SU-DHL-6 (cell line): Measurements from ENCODE around the gene PTPRG.

Source experiments
- EZH2phosphoT487 ChIP-seq: fragments of 200-600 bp; sonication (generic), shearing (Covaris generic); conservative IDR thresholded peaks from 2 replicates; pipeline ENCODE4 v1.6.1; 2018; ENCODE audit warnings: mild to moderate bottlenecking, antibody characterized with exemption, low read length, moderate library complexity, mixed read lengths
- TF ChIP-seq, protein P1 (sequence below): fragments of 200-600 bp; sonication (generic); IDR thresholded peaks from one replicate; pipeline ENCODE4 v1.5.1; 2017; ENCODE audit warnings: antibody characterized with exemption, mild to moderate bottlenecking, low read length, moderate library complexity; ENCODE audit not compliant: insufficient read depth, poor library complexity, severe bottlenecking

DNA sequence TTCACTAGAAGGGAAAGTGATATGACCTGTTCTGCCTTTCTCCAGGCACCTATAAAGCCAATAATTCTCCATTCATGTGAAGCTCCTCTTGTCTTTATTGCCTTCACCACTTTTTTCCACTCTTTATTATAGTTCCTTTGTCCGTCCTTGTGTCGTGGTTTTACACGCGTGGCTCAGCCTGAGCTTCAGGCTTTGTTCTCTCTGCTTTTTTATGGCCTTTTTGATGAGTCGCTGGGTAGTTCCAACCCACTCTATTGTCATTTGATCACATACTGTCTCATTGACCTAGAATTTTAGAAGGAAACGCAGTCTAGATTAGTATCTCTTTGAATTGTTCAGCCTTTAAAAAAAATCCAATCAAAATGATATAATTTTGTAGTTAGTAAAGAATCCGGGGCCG lies 403.2 kb downstream of the PTPRG start:
- TF ChIP-seq, protein P1, sequence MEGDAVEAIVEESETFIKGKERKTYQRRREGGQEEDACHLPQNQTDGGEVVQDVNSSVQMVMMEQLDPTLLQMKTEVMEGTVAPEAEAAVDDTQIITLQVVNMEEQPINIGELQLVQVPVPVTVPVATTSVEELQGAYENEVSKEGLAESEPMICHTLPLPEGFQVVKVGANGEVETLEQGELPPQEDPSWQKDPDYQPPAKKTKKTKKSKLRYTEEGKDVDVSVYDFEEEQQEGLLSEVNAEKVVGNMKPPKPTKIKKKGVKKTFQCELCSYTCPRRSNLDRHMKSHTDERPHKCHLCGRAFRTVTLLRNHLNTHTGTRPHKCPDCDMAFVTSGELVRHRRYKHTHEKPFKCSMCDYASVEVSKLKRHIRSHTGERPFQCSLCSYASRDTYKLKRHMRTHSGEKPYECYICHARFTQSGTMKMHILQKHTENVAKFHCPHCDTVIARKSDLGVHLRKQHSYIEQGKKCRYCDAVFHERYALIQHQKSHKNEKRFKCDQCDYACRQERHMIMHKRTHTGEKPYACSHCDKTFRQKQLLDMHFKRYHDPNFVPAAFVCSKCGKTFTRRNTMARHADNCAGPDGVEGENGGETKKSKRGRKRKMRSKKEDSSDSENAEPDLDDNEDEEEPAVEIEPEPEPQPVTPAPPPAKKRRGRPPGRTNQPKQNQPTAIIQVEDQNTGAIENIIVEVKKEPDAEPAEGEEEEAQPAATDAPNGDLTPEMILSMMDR: no peak
- no peak for TF ChIP-seq EZH2phosphoT487
